HEK293T (cell line): ENCODE measurements around the gene VTCN1.

Experiments used
- CTCF ChIA-PET: fragments of 350-600 bp; formaldehyde crosslinking; extraction: SDS; loops from one replicate; lab custom pipeline; 2021; ENCODE audit warnings: antibody characterized with exemption, inconsistent platforms; lab: Yijun Ruan, JAX
- POLR2A ChIA-PET: fragments of 350-600 bp; formaldehyde crosslinking; extraction: SDS; loops from one replicate; lab custom pipeline; 2020; ENCODE audit warnings: antibody characterized with exemption, inconsistent platforms; lab: Yijun Ruan, JAX
- DNase-seq: peaks from one replicate; pipeline ENCODE4 v3.0.0; 2012; ENCODE audit warnings: mixed read lengths; ENCODE audit errors: extremely low spot score
- ARNT ChIP-seq: fragments of 450-650 bp; IDR thresholded peaks from 2 replicates; pipeline ENCODE4 v1.6.1; 2017; ENCODE audit warnings: mild to moderate bottlenecking
- BHLHE40 ChIP-seq: fragments of 450-650 bp; IDR thresholded peaks from 2 replicates; pipeline ENCODE4 v1.6.1; 2016; ENCODE audit warnings: mild to moderate bottlenecking, moderate library complexity, borderline replicate concordance
- CTBP1 ChIP-seq: fragments of 450-650 bp; IDR thresholded peaks from 2 replicates; pipeline ENCODE4 v1.6.1; 2016; ENCODE audit warnings: borderline replicate concordance
- ELF4 ChIP-seq: fragments of 450-650 bp; IDR thresholded peaks from 2 replicates; pipeline ENCODE4 v1.6.1; 2017; ENCODE audit warnings: antibody characterized with exemption
- FOXA1 ChIP-seq: fragments of 450-650 bp; IDR thresholded peaks from 2 replicates; pipeline ENCODE4 v1.6.1; 2016; ENCODE audit warnings: mild to moderate bottlenecking
- FOXK2 ChIP-seq: fragments of 450-650 bp; IDR thresholded peaks from 2 replicates; pipeline ENCODE4 v1.6.1; 2016; ENCODE audit warnings: mild to moderate bottlenecking
- FOXM1 ChIP-seq: fragments of 450-650 bp; IDR thresholded peaks from 2 replicates; pipeline ENCODE4 v1.6.1; 2017; ENCODE audit warnings: mild to moderate bottlenecking, borderline replicate concordance
- HDGF ChIP-seq: fragments of 450-650 bp; IDR thresholded peaks from 2 replicates; pipeline ENCODE4 v1.6.1; 2017; ENCODE audit warnings: antibody characterized with exemption, borderline replicate concordance
- L3MBTL2 ChIP-seq: fragments of 450-650 bp; conservative IDR thresholded peaks from 2 replicates; pipeline ENCODE4 v1.6.1; 2016; ENCODE audit warnings: mild to moderate bottlenecking
- LEF1 ChIP-seq: fragments of 450-650 bp; IDR thresholded peaks from 2 replicates; pipeline ENCODE4 v1.6.1; 2017; ENCODE audit warnings: mild to moderate bottlenecking, borderline replicate concordance
- NFRKB ChIP-seq: fragments of 450-650 bp; IDR thresholded peaks from 2 replicates; pipeline ENCODE4 v1.6.1; 2016; ENCODE audit warnings: mild to moderate bottlenecking, moderate library complexity
- PKNOX1 ChIP-seq: fragments of 450-650 bp; IDR thresholded peaks from 2 replicates; pipeline ENCODE4 v1.6.1; 2016
- SP1 ChIP-seq: fragments of 450-650 bp; IDR thresholded peaks from 2 replicates; pipeline ENCODE4 v1.6.1; 2017
- SUZ12 ChIP-seq: fragments of 450-650 bp; IDR thresholded peaks from 2 replicates; pipeline ENCODE4 v1.6.1; 2016; ENCODE audit warnings: mild to moderate bottlenecking
- TARDBP ChIP-seq: fragments of 450-650 bp; IDR thresholded peaks from 2 replicates; pipeline ENCODE4 v1.6.1; 2016
- ZNF384 ChIP-seq: fragments of 450-650 bp; IDR thresholded peaks from 2 replicates; pipeline ENCODE4 v1.6.1; 2016

Gene VTCN1

GRCh38 chr1:117198097-117198496 lies 12.6 kb downstream of the VTCN1 start:
- no peak for DNase-seq
- CTCF ChIA-PET, result no interaction called here
- POLR2A ChIA-PET, result no interaction called here
- TF ChIP-seq ELF4 (no peak), CTBP1 (no peak), HDGF (no peak), L3MBTL2 (no peak), PKNOX1 (no peak), TARDBP (no peak), LEF1 (no peak), SP1 (no peak)

GRCh38 chr1:117189726-117190125 lies 21.0 kb downstream of the VTCN1 start:
- CTCF ChIA-PET, result no interaction called here
- POLR2A ChIA-PET, result no interaction called here

GRCh38 chr1:117188816-117189437 lies 21.8 kb downstream of the VTCN1 start:
- CTCF ChIA-PET, result no interaction called here

More at GRCh38 chr1:117189726-117190125, 21.0 kb downstream of the VTCN1 start:
- no peak for DNase-seq
- TF ChIP-seq ZNF384, result no peak
- no peak for TF ChIP-seq SP1
- no peak for TF ChIP-seq HDGF
- no peak for TF ChIP-seq FOXM1
- TF ChIP-seq TARDBP, result no peak
- no peak for TF ChIP-seq L3MBTL2

GRCh38 chr1:117188170-117188815 lies 22.4 kb downstream of the VTCN1 start:
- TF ChIP-seq TARDBP, result no peak
- TF ChIP-seq ELF4, result no peak
- TF ChIP-seq FOXA1, result no peak
- no peak for TF ChIP-seq PKNOX1
- no peak for TF ChIP-seq SP1
- no peak for TF ChIP-seq SUZ12
- no peak for TF ChIP-seq FOXK2
- no peak for TF ChIP-seq LEF1
- no peak for TF ChIP-seq CTBP1
- TF ChIP-seq ZNF384, result no peak
- no peak for TF ChIP-seq BHLHE40
- TF ChIP-seq FOXM1, result no peak
- no peak for TF ChIP-seq NFRKB
- TF ChIP-seq HDGF, result no peak
- TF ChIP-seq ARNT, result no peak
- TF ChIP-seq L3MBTL2, result no peak
- POLR2A ChIA-PET, result no interaction called here
- CTCF ChIA-PET, result no interaction called here
- no peak for DNase-seq

More at GRCh38 chr1:117188816-117189437, 21.8 kb downstream of the VTCN1 start:
- TF ChIP-seq ELF4 (no peak), SP1 (no peak), TARDBP (no peak), FOXM1 (no peak), PKNOX1 (no peak)
- no peak for DNase-seq
- POLR2A ChIA-PET, result no interaction called here

- CTCF ChIA-PET, result no interaction called here
- no peak for DNase-seq
- POLR2A ChIA-PET, result no interaction called here
- TF ChIP-seq ARNT (no peak), CTBP1 (no peak), FOXA1 (no peak), HDGF (no peak), TARDBP (no peak), SUZ12 (no peak), PKNOX1 (no peak), FOXM1 (no peak), L3MBTL2 (no peak), ZNF384 (no peak), SP1 (no peak), ELF4 (no peak), NFRKB (no peak), BHLHE40 (no peak), LEF1 (no peak)
Observed at GRCh38 chr1:117183112-117183511, 27.6 kb downstream of the VTCN1 start.

- CTCF ChIA-PET, result no interaction called here
- POLR2A ChIA-PET, result no interaction called here
Observed at GRCh38 chr1:117182319-117182718, 28.4 kb downstream of the VTCN1 start.

More at GRCh38 chr1:117182319-117182718, 28.4 kb downstream of the VTCN1 start:
- no peak for DNase-seq
- TF ChIP-seq ELF4 (no peak), LEF1 (no peak), BHLHE40 (no peak), FOXA1 (no peak), PKNOX1 (no peak), L3MBTL2 (no peak), ZNF384 (no peak), HDGF (no peak), FOXK2 (no peak), FOXM1 (no peak)
